OCI-LY3 (cell line): Measurements from ENCODE around the gene KBTBD7.

Experiments
- H2AFZ ChIP-seq: fragments of 200-600, 300-600 bp; shearing (Covaris generic); 2 replicates; pipeline ENCODE4 v1.6.0; 2014; ENCODE audit warnings: antibody characterized with exemption, low read depth, low read length
- H3K27ac ChIP-seq: fragments of 200-600, 300-600 bp; sonication (generic); 2 replicates; pipeline ENCODE4 v1.5.1; 2014; ENCODE audit warnings: mild to moderate bottlenecking, low read length, moderate library complexity, mixed read lengths
- H3K27me3 ChIP-seq: fragments of 200-600, 300-600 bp; sonication (generic); 2 replicates; pipeline ENCODE4 v1.6.1; 2014; ENCODE audit warnings: low read depth, low read length, mixed read lengths
- H3K36me3 ChIP-seq: fragments of 200-600, 300-600 bp; sonication (generic); replicated peaks from 2 replicates; pipeline ENCODE3; 2014; ENCODE audit warnings: low read depth, low read length, mixed read lengths
- H3K4me1 ChIP-seq: fragments of 300-600, 200-600 bp; sonication (generic); 2 replicates; pipeline ENCODE4 v1.6.1; 2014; ENCODE audit warnings: low read length, mixed read lengths
- H3K4me2 ChIP-seq: fragments of 200-600, 300-600 bp; sonication (generic); 2 replicates; pipeline ENCODE4 v1.6.1; 2014; ENCODE audit warnings: low read length, mixed read lengths
- H3K4me3 ChIP-seq: fragments of 300-600, 200-600 bp; sonication (generic); 2 replicates; pipeline ENCODE4 v1.5.1; 2014; ENCODE audit warnings: antibody characterized with exemption, mild to moderate bottlenecking, low read length, moderate library complexity
- H3K79me2 ChIP-seq: fragments of 300-600, 200-600 bp; shearing (Covaris generic); 2 replicates; pipeline ENCODE4 v1.6.1; 2014; ENCODE audit warnings: mild to moderate bottlenecking, low read length, mixed read lengths
- H3K9ac ChIP-seq: fragments of 300-600, 200-600 bp; shearing (Covaris generic); 2 replicates; pipeline ENCODE4 v1.6.0; 2014; ENCODE audit warnings: mild to moderate bottlenecking, low read length, moderate library complexity
- H3K9me3 ChIP-seq: fragments of 200-600, 300-600 bp; shearing (Covaris generic); 2 replicates; pipeline ENCODE4 v1.6.1; 2014; ENCODE audit warnings: low read length, mixed read lengths; ENCODE audit not compliant: insufficient read depth
- H4K20me1 ChIP-seq: fragments of 200-600, 300-600 bp; sonication (generic); 2 replicates; pipeline ENCODE4 v1.6.1; 2016; ENCODE audit warnings: low read length, mixed read lengths; ENCODE audit not compliant: insufficient read depth
- EZH2phosphoT487 ChIP-seq: fragments of 200-600 bp; shearing (Covaris generic); IDR thresholded peaks from 2 replicates; pipeline ENCODE4 v1.6.1; 2018; ENCODE audit warnings: antibody characterized with exemption, mixed run types, low read depth
- TF ChIP-seq, protein P1 (sequence below): fragments of 200-600, 300-600 bp; sonication (generic); IDR thresholded peaks from 2 replicates; pipeline ENCODE4 v1.5.1; 2014; ENCODE audit warnings: antibody characterized with exemption, low read length, low read depth

The KBTBD7 gene

DNA sequence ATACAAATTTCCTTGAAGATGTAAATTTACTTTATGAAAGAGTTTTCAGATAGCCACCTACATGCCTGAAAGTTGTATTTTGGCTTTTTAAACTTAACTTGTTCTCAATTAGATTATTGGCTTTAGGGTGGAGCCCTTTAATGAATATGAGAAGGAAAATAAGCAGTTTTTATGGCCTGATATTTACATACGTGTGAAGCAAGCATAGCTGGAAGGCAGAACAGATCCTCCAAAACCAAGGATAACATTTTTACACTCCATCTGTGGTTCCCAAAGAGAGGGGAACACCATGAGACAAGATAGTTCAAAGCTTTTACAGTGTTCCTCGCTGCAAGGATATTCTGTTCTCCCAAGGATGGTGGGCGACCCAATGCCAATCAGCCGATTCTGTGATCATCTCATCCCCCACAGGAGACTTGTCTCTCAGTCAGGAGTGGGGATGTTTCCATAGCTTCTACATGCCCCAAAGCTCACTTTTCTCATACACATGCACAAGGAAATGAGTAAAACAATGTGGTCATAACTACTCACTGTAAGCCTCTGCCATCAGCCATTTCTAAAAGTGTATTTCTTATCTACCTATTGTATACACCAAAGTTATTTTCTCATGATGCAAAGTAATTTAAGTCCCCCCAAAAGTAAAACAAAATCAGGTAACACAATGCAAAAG is 37.2 kb downstream of the KBTBD7 start:
- H3K9me3 ChIP-seq = peaks cover 5% of the 10 kb centered on the region; the same call in 1 of the 2 replicates
- no peak overlapping the region for H3K27ac ChIP-seq
- H3K4me1 ChIP-seq = no peaks in the 10 kb centered on the region
- no peak overlapping the region for H3K4me2 ChIP-seq
- H3K9ac ChIP-seq = no peak overlapping the region
- H2AFZ ChIP-seq = no peak overlapping the region
- H4K20me1 ChIP-seq = no peaks in the 10 kb centered on the region
- no peaks in the 10 kb centered on the region for H3K36me3 ChIP-seq
- no peak overlapping the region for H3K4me3 ChIP-seq
- no peaks in the 10 kb centered on the region for H3K79me2 ChIP-seq
- no peaks in the 10 kb centered on the region for H3K27me3 ChIP-seq
- TF ChIP-seq, protein P1, sequence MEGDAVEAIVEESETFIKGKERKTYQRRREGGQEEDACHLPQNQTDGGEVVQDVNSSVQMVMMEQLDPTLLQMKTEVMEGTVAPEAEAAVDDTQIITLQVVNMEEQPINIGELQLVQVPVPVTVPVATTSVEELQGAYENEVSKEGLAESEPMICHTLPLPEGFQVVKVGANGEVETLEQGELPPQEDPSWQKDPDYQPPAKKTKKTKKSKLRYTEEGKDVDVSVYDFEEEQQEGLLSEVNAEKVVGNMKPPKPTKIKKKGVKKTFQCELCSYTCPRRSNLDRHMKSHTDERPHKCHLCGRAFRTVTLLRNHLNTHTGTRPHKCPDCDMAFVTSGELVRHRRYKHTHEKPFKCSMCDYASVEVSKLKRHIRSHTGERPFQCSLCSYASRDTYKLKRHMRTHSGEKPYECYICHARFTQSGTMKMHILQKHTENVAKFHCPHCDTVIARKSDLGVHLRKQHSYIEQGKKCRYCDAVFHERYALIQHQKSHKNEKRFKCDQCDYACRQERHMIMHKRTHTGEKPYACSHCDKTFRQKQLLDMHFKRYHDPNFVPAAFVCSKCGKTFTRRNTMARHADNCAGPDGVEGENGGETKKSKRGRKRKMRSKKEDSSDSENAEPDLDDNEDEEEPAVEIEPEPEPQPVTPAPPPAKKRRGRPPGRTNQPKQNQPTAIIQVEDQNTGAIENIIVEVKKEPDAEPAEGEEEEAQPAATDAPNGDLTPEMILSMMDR = no peak
- no peak for TF ChIP-seq EZH2phosphoT487

DNA sequence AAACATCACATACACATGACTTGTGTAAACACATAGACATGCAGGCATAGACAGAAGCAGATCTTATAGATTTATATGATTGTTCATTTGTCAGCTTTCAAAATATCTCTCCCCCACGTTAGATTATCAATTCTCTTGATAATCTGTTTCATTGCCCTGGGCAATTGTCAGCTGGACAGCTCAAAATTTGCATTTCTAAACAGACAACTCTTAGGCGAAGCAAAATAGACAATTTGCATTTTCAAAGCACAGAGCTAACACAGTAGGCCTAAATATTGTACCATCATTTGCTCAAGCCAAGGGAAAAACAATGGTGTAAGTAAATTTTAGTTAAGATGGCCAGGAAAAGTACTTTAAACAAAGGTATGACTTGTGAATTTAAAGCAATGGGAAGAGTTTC is 37.7 kb downstream of the KBTBD7 start:
- peaks cover 10% of the 10 kb centered on the region; the same call in 1 of the 2 replicates for H3K9me3 ChIP-seq
- peaks cover 5% of the 10 kb centered on the region for H3K36me3 ChIP-seq
- H3K4me2 ChIP-seq = no peak overlapping the region
- no peak overlapping the region for H3K4me3 ChIP-seq
- TF ChIP-seq, protein P1 = no peak
- no peak for TF ChIP-seq EZH2phosphoT487
- no peak overlapping the region for H2AFZ ChIP-seq
- no peaks in the 10 kb centered on the region for H4K20me1 ChIP-seq
- H3K79me2 ChIP-seq = no peaks in the 10 kb centered on the region
- H3K9ac ChIP-seq = no peak overlapping the region
- H3K27me3 ChIP-seq = no peaks in the 10 kb centered on the region
- H3K4me1 ChIP-seq = no peaks in the 10 kb centered on the region
- no peak overlapping the region for H3K27ac ChIP-seq

DNA sequence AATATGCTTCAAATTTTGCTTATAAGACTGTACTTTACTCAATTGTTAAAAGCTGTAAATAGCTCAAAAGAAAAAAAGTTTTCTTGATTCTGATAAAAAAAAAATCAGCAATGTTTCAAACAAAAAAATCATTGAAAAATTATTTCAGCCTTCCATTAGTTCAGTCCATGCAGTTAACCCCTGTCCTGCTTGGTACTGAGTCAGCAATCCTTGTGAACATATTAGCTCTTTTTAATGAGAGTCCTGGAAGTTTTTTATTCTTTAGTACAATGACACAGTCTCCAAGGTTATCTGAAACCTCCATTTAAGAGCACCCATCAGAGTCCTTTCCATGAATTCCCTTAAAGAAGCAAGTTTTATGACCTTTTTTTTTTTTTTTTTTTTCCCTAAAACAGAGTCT is 40.3 kb downstream of the KBTBD7 start:
- H3K9ac ChIP-seq = no peak overlapping the region
- no peak overlapping the region for H3K4me2 ChIP-seq
- H3K36me3 ChIP-seq = peaks cover 22% of the 10 kb centered on the region

DNA sequence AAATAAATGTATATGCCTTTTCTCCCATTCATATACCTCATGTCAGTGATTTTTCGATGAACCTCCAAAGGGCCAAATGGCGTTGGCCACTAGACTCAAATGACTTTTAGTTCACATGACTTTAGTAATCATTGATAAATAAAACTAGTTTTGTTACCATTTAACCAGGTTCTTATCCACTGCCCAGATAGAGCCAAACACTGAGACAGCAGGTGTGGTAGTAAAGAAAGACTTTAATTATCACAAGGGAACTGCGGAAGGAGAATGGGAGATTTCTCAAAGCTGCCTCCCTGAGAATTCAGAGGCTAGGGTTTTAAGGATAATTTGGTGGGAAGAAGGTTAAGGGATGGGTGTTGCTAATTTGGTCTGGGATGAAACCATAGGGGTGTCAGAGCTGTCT is 42.4 kb downstream of the KBTBD7 start:
- H3K27me3 ChIP-seq = no peaks in the 10 kb centered on the region
- no peak overlapping the region for H2AFZ ChIP-seq
- H3K9me3 ChIP-seq = peaks cover 37% of the 10 kb centered on the region
- H3K36me3 ChIP-seq = peaks cover 28% of the 10 kb centered on the region
- no peak overlapping the region for H3K4me2 ChIP-seq
- H3K27ac ChIP-seq = no peak overlapping the region
- H3K9ac ChIP-seq = no peak overlapping the region
- no peaks in the 10 kb centered on the region for H4K20me1 ChIP-seq
- H3K79me2 ChIP-seq = no peaks in the 10 kb centered on the region
- no peaks in the 10 kb centered on the region for H3K4me1 ChIP-seq
- TF ChIP-seq, protein P1 = no peak
- TF ChIP-seq EZH2phosphoT487 = no peak
- no peak overlapping the region for H3K4me3 ChIP-seq

More for the DNA sequence above, 40.3 kb downstream of the KBTBD7 start:
- Histone ChIP-seq H3K79me2 (no peaks in the 10 kb centered on the region), H3K4me1 (no peaks in the 10 kb centered on the region), H3K27me3 (no peaks in the 10 kb centered on the region), H4K20me1 (no peaks in the 10 kb centered on the region), H3K9me3 (peaks cover 33% of the 10 kb centered on the region), H2AFZ (no peak overlapping the region), H3K27ac (no peak overlapping the region), H3K4me3 (no peak overlapping the region)
- TF ChIP-seq, protein P1 = no peak
